ENCODE measurements around the gene AAGAB. TPM values are rescaled to one million over a fixed set of nuclear protein-coding genes. Genes with fewer than 3 reads are reported as not detected.

AAGAB gene
- total RNA-seq, 1 experiment from 2014 or later = 102 TPM

DNA sequence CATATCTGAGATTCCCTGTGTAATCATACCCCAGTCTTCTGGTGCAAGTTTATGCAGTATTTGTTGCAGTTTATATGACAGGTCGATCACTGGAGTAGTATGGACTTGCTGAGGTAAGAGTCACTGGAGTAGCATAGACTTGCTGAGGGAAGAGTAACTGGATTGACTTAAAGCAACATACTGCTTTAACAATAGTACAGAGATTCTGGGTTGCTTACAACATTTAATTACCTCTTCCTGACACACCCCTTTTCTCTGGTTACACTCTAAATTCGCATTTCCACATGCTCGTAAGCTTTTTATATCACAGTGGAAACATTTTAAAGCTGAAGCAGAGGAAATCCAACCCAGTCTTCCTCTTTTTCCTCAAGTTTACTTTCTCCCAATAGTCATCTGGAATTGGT is 11.8 kb downstream of the AAGAB start:
- H3K27ac ChIP-seq (ENCODE audit: low read length) = no peak overlapping the region
- ATAC-seq (peak; percentile 59; the same call in 1 of the 2 replicates), DNase-seq (ENCODE audit: low read depth, low spot score) (no peak)
- no peaks in the 10 kb centered on the region for H3K36me3 ChIP-seq (ENCODE audit: control insufficient read depth, insufficient read depth, low read length)
- no TSS peak for BruUV-seq (replicated peaks)
- in situ Hi-C loops (cut with HindIII; ENCODE audit: low pct_unique_long_range_greater_than_20kb, low sequenced_read_pairs) (no loop called here), intact Hi-C loops (cut with micrococcal nuclease; ENCODE audit: unreplicated experiment) (loop anchor here (10.0 kb wide), 1 partner anchor 592 kb away; no protein-coding TSS in a partner anchor)
- no peak overlapping the region for H3K4me3 ChIP-seq (ENCODE audit: low read depth in 2 of 2, low read length in 2 of 2)
- CTCF ChIA-PET = no interaction called here
- no peaks in the 10 kb centered on the region; the same call in 1 of the 2 replicates for H3K9me3 ChIP-seq (ENCODE audit: control insufficient read depth, insufficient read depth, low read depth, low read length)
- peaks cover 37% of the 10 kb centered on the region for H3K4me1 ChIP-seq (ENCODE audit: control insufficient read depth, insufficient read depth, low read length)
- TF ChIP-seq SIN3A (IDR thresholded peaks at IDR 0.05; ENCODE audit: borderline replicate concordance, insufficient read depth, low read depth, low read length) (no peak), POLR2AphosphoS5 (IDR thresholded peaks at IDR 0.05; ENCODE audit: low read depth, low read length) (no peak), TCF7L2 (IDR thresholded peaks at IDR 0.05; ENCODE audit: low read depth, low read length) (no peak)
- TF ChIP-seq, protein P1, sequence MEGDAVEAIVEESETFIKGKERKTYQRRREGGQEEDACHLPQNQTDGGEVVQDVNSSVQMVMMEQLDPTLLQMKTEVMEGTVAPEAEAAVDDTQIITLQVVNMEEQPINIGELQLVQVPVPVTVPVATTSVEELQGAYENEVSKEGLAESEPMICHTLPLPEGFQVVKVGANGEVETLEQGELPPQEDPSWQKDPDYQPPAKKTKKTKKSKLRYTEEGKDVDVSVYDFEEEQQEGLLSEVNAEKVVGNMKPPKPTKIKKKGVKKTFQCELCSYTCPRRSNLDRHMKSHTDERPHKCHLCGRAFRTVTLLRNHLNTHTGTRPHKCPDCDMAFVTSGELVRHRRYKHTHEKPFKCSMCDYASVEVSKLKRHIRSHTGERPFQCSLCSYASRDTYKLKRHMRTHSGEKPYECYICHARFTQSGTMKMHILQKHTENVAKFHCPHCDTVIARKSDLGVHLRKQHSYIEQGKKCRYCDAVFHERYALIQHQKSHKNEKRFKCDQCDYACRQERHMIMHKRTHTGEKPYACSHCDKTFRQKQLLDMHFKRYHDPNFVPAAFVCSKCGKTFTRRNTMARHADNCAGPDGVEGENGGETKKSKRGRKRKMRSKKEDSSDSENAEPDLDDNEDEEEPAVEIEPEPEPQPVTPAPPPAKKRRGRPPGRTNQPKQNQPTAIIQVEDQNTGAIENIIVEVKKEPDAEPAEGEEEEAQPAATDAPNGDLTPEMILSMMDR (IDR thresholded peaks at IDR 0.05) = no peak
- TF ChIP-seq, protein P2, sequence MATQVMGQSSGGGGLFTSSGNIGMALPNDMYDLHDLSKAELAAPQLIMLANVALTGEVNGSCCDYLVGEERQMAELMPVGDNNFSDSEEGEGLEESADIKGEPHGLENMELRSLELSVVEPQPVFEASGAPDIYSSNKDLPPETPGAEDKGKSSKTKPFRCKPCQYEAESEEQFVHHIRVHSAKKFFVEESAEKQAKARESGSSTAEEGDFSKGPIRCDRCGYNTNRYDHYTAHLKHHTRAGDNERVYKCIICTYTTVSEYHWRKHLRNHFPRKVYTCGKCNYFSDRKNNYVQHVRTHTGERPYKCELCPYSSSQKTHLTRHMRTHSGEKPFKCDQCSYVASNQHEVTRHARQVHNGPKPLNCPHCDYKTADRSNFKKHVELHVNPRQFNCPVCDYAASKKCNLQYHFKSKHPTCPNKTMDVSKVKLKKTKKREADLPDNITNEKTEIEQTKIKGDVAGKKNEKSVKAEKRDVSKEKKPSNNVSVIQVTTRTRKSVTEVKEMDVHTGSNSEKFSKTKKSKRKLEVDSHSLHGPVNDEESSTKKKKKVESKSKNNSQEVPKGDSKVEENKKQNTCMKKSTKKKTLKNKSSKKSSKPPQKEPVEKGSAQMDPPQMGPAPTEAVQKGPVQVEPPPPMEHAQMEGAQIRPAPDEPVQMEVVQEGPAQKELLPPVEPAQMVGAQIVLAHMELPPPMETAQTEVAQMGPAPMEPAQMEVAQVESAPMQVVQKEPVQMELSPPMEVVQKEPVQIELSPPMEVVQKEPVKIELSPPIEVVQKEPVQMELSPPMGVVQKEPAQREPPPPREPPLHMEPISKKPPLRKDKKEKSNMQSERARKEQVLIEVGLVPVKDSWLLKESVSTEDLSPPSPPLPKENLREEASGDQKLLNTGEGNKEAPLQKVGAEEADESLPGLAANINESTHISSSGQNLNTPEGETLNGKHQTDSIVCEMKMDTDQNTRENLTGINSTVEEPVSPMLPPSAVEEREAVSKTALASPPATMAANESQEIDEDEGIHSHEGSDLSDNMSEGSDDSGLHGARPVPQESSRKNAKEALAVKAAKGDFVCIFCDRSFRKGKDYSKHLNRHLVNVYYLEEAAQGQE (IDR thresholded peaks at IDR 0.05; ENCODE audit: insufficient read depth in 1 of 2, low read depth in 2 of 2, low read length in 1 of 2) = no peak
- POLR2A ChIA-PET = interaction anchor here (0.7 kb wide), 1 partner anchor 42 kb away, joined by 6 read pairs; no protein-coding TSS in a partner anchor
- no peaks in the 10 kb centered on the region for H3K27me3 ChIP-seq (ENCODE audit: control insufficient read depth, insufficient read depth, low read length)

DNA sequence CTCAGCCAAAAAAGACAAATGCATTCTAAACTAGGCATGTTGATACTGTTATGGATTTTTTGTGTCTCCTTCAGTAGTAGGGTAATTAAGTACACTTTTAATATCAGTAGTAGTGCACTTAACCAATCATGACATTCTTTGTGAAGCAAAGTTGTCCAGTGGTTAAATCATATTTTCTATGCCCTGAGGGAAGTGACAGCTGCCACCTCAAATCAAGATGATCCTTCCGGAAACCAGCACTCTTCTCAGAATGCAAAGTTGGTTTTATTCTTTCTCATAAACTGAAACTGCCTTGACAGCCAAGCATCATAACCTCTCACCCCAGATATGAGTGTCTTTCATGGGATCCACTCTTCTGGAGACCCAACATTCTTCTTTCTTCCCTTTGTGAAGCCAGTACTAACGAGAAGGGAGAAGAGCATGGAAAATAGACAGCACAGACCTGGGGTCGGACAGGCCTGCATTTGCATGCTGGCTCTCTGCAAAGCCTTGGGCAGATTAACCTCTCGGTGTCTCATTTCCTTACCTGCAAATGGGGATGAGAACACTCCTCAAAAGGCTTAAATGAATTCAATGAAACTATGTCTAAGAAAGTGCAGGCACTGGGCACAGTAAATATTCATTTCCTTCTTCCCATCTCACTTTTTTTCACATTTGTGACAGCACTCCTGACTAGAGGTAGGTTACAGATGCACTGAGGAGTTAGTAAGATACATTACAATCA is 13.2 kb downstream of the AAGAB start:
- BruUV-seq (replicated peaks) = no TSS peak
- DNase-seq (ENCODE audit: low read depth, low spot score) (no peak), ATAC-seq (no peak)
- in situ Hi-C loops (cut with HindIII; ENCODE audit: low pct_unique_long_range_greater_than_20kb, low sequenced_read_pairs) (no loop called here), intact Hi-C loops (cut with micrococcal nuclease; ENCODE audit: unreplicated experiment) (loop anchor here (10.0 kb wide), 1 partner anchor 594 kb away; no protein-coding TSS in a partner anchor)
- CTCF ChIA-PET = interaction anchor here (0.6 to 1.2 kb wide), 2 partner anchors 175 to 192 kb away, joined by 3 read pairs; no protein-coding TSS in a partner anchor
- Histone ChIP-seq H3K9me3 (ENCODE audit: control insufficient read depth, insufficient read depth, low read depth, low read length) (no peaks in the 10 kb centered on the region), H3K4me3 (ENCODE audit: low read depth in 2 of 2, low read length in 2 of 2) (no peak overlapping the region), H3K36me3 (ENCODE audit: control insufficient read depth, insufficient read depth, low read length) (no peaks in the 10 kb centered on the region), H3K27ac (ENCODE audit: low read length) (no peak overlapping the region), H3K27me3 (ENCODE audit: control insufficient read depth, insufficient read depth, low read length) (no peaks in the 10 kb centered on the region), H3K4me1 (ENCODE audit: control insufficient read depth, insufficient read depth, low read length) (peaks cover 37% of the 10 kb centered on the region)
- POLR2A ChIA-PET = no interaction called here
- TF ChIP-seq POLR2AphosphoS5 (IDR thresholded peaks at IDR 0.05; ENCODE audit: low read depth, low read length) (no peak), SIN3A (IDR thresholded peaks at IDR 0.05; ENCODE audit: borderline replicate concordance, insufficient read depth, low read depth, low read length) (no peak), TCF7L2 (IDR thresholded peaks at IDR 0.05; ENCODE audit: low read depth, low read length) (no peak)
- TF ChIP-seq, protein P2 (IDR thresholded peaks at IDR 0.05; ENCODE audit: insufficient read depth in 1 of 2, low read depth in 2 of 2, low read length in 1 of 2) = no peak
- TF ChIP-seq, protein P1 (IDR thresholded peaks at IDR 0.05) = no peak

All from Panc1 (cell line).